Thyroid gland (tissue), 4 donors: ENCODE measurements around the gene CTNS.

Experiments
- CTCF ChIP-seq, 6 experiments: fragments of 200-600 bp in 3 of 6; fragments of 450-650 bp in 3 of 6; sonication (generic) in 3 of 6; IDR thresholded peaks; one replicate each; pipeline ENCODE4 v1.5.1; 2016 to 2019; ENCODE audit warnings: antibody characterized with exemption in 6 of 6, mild to moderate bottlenecking in 2 of 6, inconsistent platforms in 1 of 6, moderate library complexity in 1 of 6
- POLR2A ChIP-seq, 2 donors: fragments of 450-650 bp; IDR thresholded peaks; one replicate each; pipeline ENCODE4 v1.6.1; 2017; ENCODE audit warnings: antibody characterized with exemption in 2 of 2, mild to moderate bottlenecking in 2 of 2, moderate library complexity in 1 of 2

DNA sequence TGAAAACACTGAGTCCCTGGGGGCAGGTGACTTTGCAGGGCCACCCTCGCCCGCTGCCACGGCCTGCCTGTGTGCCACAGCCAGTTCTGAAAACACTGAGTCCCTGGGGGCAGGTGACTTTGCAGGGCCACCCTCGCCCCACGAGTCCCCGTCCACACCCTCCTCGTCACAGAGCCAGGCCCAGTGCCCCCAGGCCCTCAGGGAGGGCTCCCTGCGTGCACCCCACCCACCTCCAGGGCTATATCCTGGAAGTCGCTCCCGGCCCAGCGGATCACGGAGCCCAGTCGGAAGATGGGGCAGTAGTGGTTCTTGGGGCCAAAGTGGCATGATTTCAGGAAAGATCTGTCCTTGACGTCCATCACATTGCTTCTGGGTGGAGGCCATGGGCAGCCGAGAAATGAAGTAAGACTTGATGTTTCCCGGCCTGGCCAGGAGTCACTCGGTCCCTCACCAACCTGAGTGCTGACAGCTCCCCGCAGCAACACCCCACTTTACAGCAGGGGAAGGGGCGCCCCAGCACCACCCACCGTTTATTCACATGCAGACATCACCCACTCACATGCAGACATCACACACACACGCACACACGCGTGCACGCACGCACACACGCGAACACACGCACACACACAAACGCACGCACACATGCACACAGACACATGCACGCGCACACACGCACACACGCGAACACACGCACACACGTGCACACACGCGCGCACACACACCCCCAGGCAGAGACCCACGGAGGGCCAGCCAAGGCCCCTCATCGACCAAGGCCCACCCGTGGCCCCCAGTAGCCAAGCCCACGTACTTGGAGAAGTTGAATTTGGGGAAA, 52.9 kb downstream of the CTNS start:
- TF ChIP-seq CTCF (IDR thresholded peaks at IDR 0.05) (no peak), POLR2A (IDR thresholded peaks at IDR 0.05) (no peak)
